ENCODE results near the gene NCOA5.

GRCh38 chr20:46056970-46057855, 32.5 kb downstream of the NCOA5 start:
- TF ChIP-seq, protein P1, sequence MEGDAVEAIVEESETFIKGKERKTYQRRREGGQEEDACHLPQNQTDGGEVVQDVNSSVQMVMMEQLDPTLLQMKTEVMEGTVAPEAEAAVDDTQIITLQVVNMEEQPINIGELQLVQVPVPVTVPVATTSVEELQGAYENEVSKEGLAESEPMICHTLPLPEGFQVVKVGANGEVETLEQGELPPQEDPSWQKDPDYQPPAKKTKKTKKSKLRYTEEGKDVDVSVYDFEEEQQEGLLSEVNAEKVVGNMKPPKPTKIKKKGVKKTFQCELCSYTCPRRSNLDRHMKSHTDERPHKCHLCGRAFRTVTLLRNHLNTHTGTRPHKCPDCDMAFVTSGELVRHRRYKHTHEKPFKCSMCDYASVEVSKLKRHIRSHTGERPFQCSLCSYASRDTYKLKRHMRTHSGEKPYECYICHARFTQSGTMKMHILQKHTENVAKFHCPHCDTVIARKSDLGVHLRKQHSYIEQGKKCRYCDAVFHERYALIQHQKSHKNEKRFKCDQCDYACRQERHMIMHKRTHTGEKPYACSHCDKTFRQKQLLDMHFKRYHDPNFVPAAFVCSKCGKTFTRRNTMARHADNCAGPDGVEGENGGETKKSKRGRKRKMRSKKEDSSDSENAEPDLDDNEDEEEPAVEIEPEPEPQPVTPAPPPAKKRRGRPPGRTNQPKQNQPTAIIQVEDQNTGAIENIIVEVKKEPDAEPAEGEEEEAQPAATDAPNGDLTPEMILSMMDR (optimal IDR thresholded peaks at IDR 0.05 in 1 of 3, IDR thresholded peaks at IDR 0.05 in 1 of 3, conservative IDR thresholded peaks at IDR 0.05 in 1 of 3; ENCODE audit: extremely low read depth in 1 of 3, insufficient read depth in 2 of 3, low read length in 3 of 3) = no peak
- TF ChIP-seq EZH2 (IDR thresholded peaks at IDR 0.05; ENCODE audit: low read length) = no peak
